HepG2 (cell line): ENCODE data around the gene GLUL. TPM values are rescaled to one million over a fixed set of nuclear protein-coding genes. Genes with fewer than 3 reads are reported as not detected.

ENCODE experiments used
- ATAC-seq: fragments of 200-7000 bp; cut with Tn5 transposase; 3 replicates; pipeline ENCODE4 v1.9.1; 2020; ENCODE audit warnings: mild to moderate bottlenecking, moderate library complexity
- BruUV-seq: library from RNA; stranded (reverse); fragments of 400-500 nt; replicated peaks from 2 replicates; lab custom pipeline; 2021; lab: Mats Ljungman, UMichigan
- CTCF ChIA-PET: fragments of 300-600 bp; formaldehyde crosslinking; extraction: SDS; loops from one replicate; lab custom pipeline; 2021; ENCODE audit warnings: low total read pairs, inconsistent platforms, low intra/inter-chr PET ratio; lab: Yijun Ruan, JAX
- POLR2A ChIA-PET: fragments of 350-600 bp; sonication (Branson Sonifier 250); formaldehyde crosslinking; loops from one replicate; lab custom pipeline; 2020; ENCODE audit warnings: antibody characterized with exemption, inconsistent platforms; lab: Yijun Ruan, JAX
- DNase-seq: peaks from one replicate; pipeline ENCODE4 v3.0.0-alpha.2; 2015; ENCODE audit warnings: low spot score
- FAIRE-seq: peaks from 3 replicates; lab custom pipeline; 2011; peaks lifted over from hg19 to GRCh38; lab: Jason Lieb, UNC
- H2AFZ ChIP-seq: one replicate; pipeline ENCODE4 v1.6.1; 2011; ENCODE audit warnings: low read length, inconsistent platforms
- H3K27ac ChIP-seq: fragments of 300-600 bp; 3 replicates; pipeline ENCODE4 v1.8.0; 2011; ENCODE audit warnings: mixed run types, mild to moderate bottlenecking, mixed read lengths, low read length, inconsistent platforms; ENCODE audit not compliant: insufficient read depth; ENCODE audit errors: extremely low read length
- H3K27me3 ChIP-seq, 2 experiments: fragments of 200-600 bp in 1 of 2; 2 replicates in 1 of 2; 3 replicates in 1 of 2; pipeline versions ENCODE4 v1.6.0 to v1.8.0; 2011; ENCODE audit warnings: low read length in 2 of 2, mild to moderate bottlenecking in 2 of 2, moderate library complexity in 2 of 2, inconsistent platforms in 1 of 2; ENCODE audit not compliant: insufficient read depth in 2 of 2, control insufficient read depth in 1 of 2
- H3K36me3 ChIP-seq, 2 experiments: fragments of 200-600 bp in 1 of 2; replicated peaks in 1 of 2; 2 replicates in 1 of 2; 3 replicates in 1 of 2; pipeline versions ENCODE4 v1.5.1 to v1.8.0; 2011; ENCODE audit warnings: low read length in 2 of 2, inconsistent platforms in 1 of 2; ENCODE audit not compliant: insufficient read depth in 2 of 2, control insufficient read depth in 1 of 2
- H3K4me1 ChIP-seq: 2 replicates; pipeline ENCODE4 v1.5.1; 2012; ENCODE audit warnings: low read length, inconsistent platforms; ENCODE audit not compliant: insufficient read depth
- H3K4me2 ChIP-seq: 2 replicates; pipeline ENCODE4 v1.6.0; 2011; ENCODE audit warnings: low read depth, low read length, inconsistent platforms
- H3K4me3 ChIP-seq, 3 experiments: fragments of 200-600 bp in 1 of 3; sonication (generic), shearing (Covaris generic) in 1 of 3; replicated peaks in 1 of 3; 2 replicates each; pipeline ENCODE4 v1.5.1; 2011 to 2016; ENCODE audit warnings: low read length in 3 of 3, inconsistent platforms in 2 of 3, low read depth in 2 of 3, mild to moderate bottlenecking in 2 of 3, control low read depth in 1 of 3, mixed read lengths in 1 of 3; ENCODE audit not compliant: insufficient read depth in 1 of 3
- H3K79me2 ChIP-seq: one replicate; pipeline ENCODE4 v1.6.1; 2011; ENCODE audit warnings: low read length, inconsistent platforms; ENCODE audit not compliant: insufficient read depth
- H3K9ac ChIP-seq: 2 replicates; pipeline ENCODE4 v1.6.0; 2011; ENCODE audit warnings: mild to moderate bottlenecking, low read depth, low read length, inconsistent platforms; ENCODE audit not compliant: insufficient read depth
- H3K9me3 ChIP-seq: 2 replicates; pipeline ENCODE4 v1.5.1; 2012; ENCODE audit warnings: mild to moderate bottlenecking, low read length
- H4K20me1 ChIP-seq: 2 replicates; pipeline ENCODE4 v1.6.0; 2011; ENCODE audit warnings: inconsistent platforms, mild to moderate bottlenecking, low read length, moderate library complexity; ENCODE audit not compliant: insufficient read depth
- CEBPZ ChIP-seq: IDR thresholded peaks from 2 replicates; pipeline ENCODE4 v1.6.1; 2012; ENCODE audit warnings: low read length, improper control_type of control experiment
- DMTF1 ChIP-seq: sonication (generic); formaldehyde crosslinking; IDR thresholded peaks from 2 replicates; pipeline ENCODE4 v1.4.0; 2020; ENCODE audit warnings: mild to moderate bottlenecking, missing genetic modification reagents
- HDAC2 ChIP-seq: sonication (generic); formaldehyde crosslinking; IDR thresholded peaks from 2 replicates; pipeline ENCODE4 v1.4.0; 2020; ENCODE audit warnings: missing genetic modification reagents
- ZEB1 ChIP-seq: IDR thresholded peaks from 2 replicates; pipeline ENCODE4 v1.6.1; 2012; ENCODE audit warnings: mild to moderate bottlenecking, low read depth, inconsistent platforms; ENCODE audit not compliant: insufficient replicate concordance
- ZNF891 ChIP-seq: sonication (generic); formaldehyde crosslinking; IDR thresholded peaks from 2 replicates; pipeline ENCODE4 v1.5.0; 2020; ENCODE audit warnings: mild to moderate bottlenecking, missing genetic modification reagents
- WGBS: methylation state at CpG from one replicate; pipeline ENCODE4 v1.1.6; 2017; ENCODE audit warnings: low lambda C conversion rate; 5-methylcytosine and 5-hydroxymethylcytosine counted together
- in situ Hi-C: cut with HindIII; loops from 2 replicates; pipeline ENCODE4 v1.10.0; 2017; ENCODE audit warnings: low pct_unique_long_range_greater_than_20kb; ENCODE audit not compliant: extremely low pct_ligation_motif_present
- intact Hi-C: fragments of 100-400 bp; cut with micrococcal nuclease; formaldehyde crosslinking; loops from one replicate; pipeline ENCODE4 v1.10.0; 2022; ENCODE audit not compliant: unreplicated experiment
- polyA plus RNA-seq, 8 experiments: library from polyadenylated mRNA; depleted of rRNA in 3 of 8; stranded (reverse) in 7 of 8; unstranded in 1 of 8; fragments of >200 nt; fragmentation: Illumina TruSeq in 4 of 8; extraction: Trizol in 4 of 8; gene quantifications; 2 replicates each; pipeline versions ENCODE4 v1.2.1 to v1.2.3, GENCODE V29; 2011 to 2016; ENCODE audit warnings: low read depth in 4 of 8, missing spikeins in 1 of 8, mixed read lengths in 1 of 8; ENCODE audit not compliant: insufficient read depth in 1 of 8
- total RNA-seq, 5 experiments: library from RNA; depleted of rRNA; stranded (reverse); fragments of >200 nt; fragmentation: Illumina TruSeq; extraction: Trizol; gene quantifications; 2 replicates each; pipeline ENCODE4 v1.2.3, GENCODE V29; 2016; ENCODE audit warnings: low read depth in 1 of 5

The GLUL gene
- total and polyA plus RNA-seq, 2 of the 13 experiments (the other 11 are each of a cell fraction or from before 2014, with no cell fraction given), result 423 to 827 TPM

- intact Hi-C loops (no loop called here), in situ Hi-C loops (no loop called here)
- CTCF ChIA-PET, result no interaction called here
- Histone ChIP-seq H3K4me2 (no peak overlapping the region), H3K79me2 (no peaks in the 10 kb centered on the region), H3K27me3 (peaks cover 0 to 3% of the 10 kb centered on the region in 2 experiments; a peak in 1 of 5 replicates), H3K4me1 (no peaks in the 10 kb centered on the region), H4K20me1 (no peaks in the 10 kb centered on the region), H3K9me3 (peaks cover 3% of the 10 kb centered on the region; the same call in 1 of the 2 replicates), H3K27ac (no peak overlapping the region), H3K4me3 (no peak overlapping the region), H2AFZ (no peak overlapping the region), H3K36me3 (no peaks in the 10 kb centered on the region), H3K9ac (no peak overlapping the region)
- no TSS peak for BruUV-seq
- ATAC-seq (no peak), FAIRE-seq (no peak), DNase-seq (no peak)
- POLR2A ChIA-PET, result no interaction called here
- 82% methylated on average over 1 of the region's 1 CpG for WGBS
- TF ChIP-seq DMTF1 (CRISPR knock-in tag) (no peak), ZEB1 (no peak), CEBPZ (no peak), ZNF891 (CRISPR knock-in tag) (no peak), HDAC2 (CRISPR knock-in tag) (no peak)
Measured at GRCh38 chr1:182433580-182433979, 42.0 kb upstream of the GLUL start.
